Breast epithelium (tissue), 3 donors: ENCODE results near the gene TRMT61A.

Source experiments
- POLR2A ChIP-seq: fragments of 450-650 bp; IDR thresholded peaks from one replicate; pipeline ENCODE4 v1.6.1; 2016; ENCODE audit warnings: antibody characterized with exemption, mild to moderate bottlenecking, moderate library complexity
- POLR2AphosphoS5 ChIP-seq, 3 donors: sonication (generic); formaldehyde crosslinking; IDR thresholded peaks; one replicate each; pipeline ENCODE4 v1.6.1; 2017; ENCODE audit warnings: antibody characterized with exemption in 3 of 3
- TF ChIP-seq, protein P1 (sequence below), 3 donors: fragments of 450-650 bp; IDR thresholded peaks; one replicate each; pipeline ENCODE4 v1.5.1; 2016 to 2017; ENCODE audit warnings: antibody characterized with exemption in 3 of 3, mild to moderate bottlenecking in 3 of 3, moderate library complexity in 3 of 3

DNA sequence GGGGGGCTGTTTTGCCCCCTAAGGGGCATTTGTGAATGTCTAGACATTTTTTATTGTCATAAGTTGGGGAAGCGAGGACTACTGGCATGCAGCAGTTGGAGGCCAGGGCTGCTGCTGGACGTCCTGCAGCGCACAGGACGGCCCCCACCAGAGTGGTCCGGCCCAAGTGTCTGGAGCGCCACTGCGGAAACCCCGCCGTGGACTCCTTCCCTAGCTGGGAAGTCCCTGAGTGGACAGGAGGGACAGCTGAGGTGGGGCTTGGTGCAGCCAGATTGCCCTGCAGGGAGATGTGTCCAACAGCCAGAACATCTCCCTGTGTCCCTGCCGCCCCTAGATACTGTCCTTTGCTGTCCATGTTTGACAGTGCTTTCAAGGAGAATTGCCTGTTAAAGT, 11.8 kb upstream of the TRMT61A start:
- TF ChIP-seq, protein P1, sequence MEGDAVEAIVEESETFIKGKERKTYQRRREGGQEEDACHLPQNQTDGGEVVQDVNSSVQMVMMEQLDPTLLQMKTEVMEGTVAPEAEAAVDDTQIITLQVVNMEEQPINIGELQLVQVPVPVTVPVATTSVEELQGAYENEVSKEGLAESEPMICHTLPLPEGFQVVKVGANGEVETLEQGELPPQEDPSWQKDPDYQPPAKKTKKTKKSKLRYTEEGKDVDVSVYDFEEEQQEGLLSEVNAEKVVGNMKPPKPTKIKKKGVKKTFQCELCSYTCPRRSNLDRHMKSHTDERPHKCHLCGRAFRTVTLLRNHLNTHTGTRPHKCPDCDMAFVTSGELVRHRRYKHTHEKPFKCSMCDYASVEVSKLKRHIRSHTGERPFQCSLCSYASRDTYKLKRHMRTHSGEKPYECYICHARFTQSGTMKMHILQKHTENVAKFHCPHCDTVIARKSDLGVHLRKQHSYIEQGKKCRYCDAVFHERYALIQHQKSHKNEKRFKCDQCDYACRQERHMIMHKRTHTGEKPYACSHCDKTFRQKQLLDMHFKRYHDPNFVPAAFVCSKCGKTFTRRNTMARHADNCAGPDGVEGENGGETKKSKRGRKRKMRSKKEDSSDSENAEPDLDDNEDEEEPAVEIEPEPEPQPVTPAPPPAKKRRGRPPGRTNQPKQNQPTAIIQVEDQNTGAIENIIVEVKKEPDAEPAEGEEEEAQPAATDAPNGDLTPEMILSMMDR (IDR thresholded peaks at IDR 0.05): no peak
- no peak for TF ChIP-seq POLR2A
- TF ChIP-seq POLR2AphosphoS5 (IDR thresholded peaks at IDR 0.05): no peak
